Kidney tubule cell (primary cell): Measurements from ENCODE around the gene KIAA1549.

Experiments used
- DNase-seq: peaks from one replicate; pipeline ENCODE4 v3.0.0-alpha.2; 2018; ENCODE audit warnings: low spot score

The KIAA1549 gene

GRCh38 chr7:138852469-138852868 lies 128.7 kb downstream of the KIAA1549 start:
- no peak for DNase-seq

DNA sequence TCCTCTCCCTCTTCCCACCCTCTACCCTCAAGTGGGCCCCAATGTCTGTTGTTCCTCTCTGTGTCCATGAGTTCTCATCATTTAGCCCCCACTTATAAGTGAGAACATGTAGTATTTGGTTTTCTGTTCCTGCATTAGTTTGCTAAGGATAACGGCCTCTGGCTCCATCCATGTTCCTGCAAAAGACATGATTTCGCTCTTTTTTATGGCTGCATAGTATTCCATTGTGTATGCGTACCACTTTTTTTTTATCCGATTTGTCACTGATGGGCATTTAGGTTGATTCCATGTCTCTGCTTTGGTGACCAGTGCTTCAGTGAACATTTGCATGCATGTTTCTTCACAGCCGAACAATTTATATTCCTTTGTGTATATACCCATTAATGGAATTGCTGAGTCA lies 131.5 kb downstream of the KIAA1549 start:
- DNase-seq: no peak

GRCh38 chr7:138848056-138848980 lies 132.9 kb downstream of the KIAA1549 start:
- no peak for DNase-seq

DNA sequence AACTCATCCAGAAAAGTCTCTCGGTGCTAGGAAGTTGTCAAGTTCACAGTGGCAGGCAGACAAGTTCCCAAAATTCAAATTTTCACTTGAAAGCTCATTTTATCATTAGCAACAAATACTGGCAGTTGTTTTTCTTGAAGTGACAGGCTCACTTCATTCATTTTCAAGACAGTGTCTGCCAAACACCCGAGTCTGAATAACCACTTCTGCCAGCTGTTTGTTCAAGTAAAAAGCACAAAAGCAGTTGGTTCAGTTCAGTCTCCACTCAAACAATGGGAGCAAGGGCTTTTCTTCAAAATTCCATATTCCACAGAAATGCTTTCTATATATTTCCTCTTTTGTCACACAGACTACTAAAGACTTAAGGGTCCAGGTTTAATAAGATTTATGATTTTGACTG lies 135.5 kb downstream of the KIAA1549 start:
- no peak for DNase-seq

DNA sequence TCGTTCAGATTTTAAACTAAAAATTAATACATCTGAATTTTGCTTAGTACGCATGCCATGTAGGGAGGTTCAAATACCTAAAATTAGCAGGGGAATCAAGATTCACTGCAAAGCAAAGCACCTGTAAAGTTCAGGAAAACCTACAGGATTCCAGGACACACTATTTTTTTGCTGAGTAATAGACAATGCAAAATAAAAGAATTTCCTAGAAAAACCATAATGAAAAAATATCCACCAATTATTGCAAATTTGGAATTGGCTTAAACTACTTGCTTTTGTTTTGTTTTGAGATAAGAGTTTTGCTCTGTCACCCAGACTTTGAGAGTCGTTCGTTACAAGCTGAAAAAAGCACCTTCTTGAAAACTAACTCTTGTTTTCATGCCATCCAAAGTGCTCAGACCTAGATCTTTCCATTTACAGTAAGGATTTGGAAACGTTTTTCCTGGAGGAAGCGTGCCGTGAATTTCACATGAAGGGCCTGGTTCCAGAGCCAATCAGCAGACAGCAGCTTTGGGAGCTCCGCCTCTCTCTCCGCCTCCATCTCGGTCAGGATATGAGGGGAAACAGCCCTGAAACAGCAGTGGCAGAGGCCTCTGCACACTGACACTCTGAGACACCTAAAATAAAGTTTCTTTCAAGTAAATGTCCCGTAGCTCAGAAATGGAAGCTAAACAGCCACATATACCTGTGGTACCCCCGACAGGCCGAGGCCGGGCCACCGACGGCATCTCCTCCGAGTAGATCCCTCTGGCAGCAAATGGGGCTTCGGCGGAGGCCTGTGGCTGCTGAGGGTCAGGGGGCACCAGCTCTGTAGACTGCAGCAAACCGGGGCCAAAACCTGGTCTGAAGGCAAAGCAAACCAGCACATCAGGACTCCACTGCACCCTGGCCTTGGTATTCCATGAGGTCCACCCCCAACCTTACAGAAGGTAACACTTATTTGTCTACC lies 137.3 kb downstream of the KIAA1549 start:
- no peak for DNase-seq

- DNase-seq: peak; percentile 72
These were observed 139.1 kb downstream of the KIAA1549 start for GRCh38 chr7:138842111-138842510.

DNA sequence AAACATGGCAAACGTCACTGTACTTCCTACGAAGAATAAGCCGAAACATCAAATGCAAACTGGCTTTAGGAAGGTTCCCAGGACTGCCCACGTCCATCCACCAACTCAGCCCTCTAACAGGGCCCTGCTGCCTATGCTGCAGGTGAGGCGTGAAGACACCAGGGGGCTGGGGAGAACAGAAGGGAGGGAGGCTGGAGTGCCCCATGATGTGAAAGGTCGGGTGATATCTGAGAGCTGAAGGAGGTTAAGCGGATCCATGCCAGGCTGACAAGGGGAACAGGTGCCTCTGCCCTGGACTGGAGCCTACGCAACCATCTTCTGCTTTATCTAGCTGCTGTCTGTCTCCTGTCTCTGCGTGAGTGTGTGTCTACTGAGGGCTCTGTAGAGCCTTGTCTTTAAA lies 143.0 kb downstream of the KIAA1549 start:
- DNase-seq: no peak

- no peak for DNase-seq
These were observed 143.6 kb downstream of the KIAA1549 start for GRCh38 chr7:138837627-138838026.

DNA sequence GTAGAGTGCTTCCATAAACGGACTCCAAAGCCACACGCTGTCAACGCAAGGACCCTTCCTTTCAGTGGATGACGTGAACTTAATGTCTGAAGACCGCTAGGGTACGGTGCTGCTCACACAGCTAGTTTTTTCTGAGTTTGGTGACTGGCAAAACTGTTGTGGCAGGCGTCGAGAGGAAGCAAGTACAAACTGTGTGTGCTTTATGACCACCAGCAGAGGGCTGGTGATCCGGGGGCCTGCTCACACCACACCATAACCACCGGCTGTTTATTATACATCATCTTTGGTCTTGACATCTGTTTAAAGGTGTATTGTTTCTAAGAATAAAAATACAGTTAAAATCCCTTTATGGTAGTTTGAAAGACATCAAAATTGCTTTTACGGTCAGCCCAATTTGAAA lies 146.1 kb downstream of the KIAA1549 start:
- DNase-seq: no peak

- no peak for DNase-seq
These were observed 146.6 kb downstream of the KIAA1549 start for GRCh38 chr7:138834583-138834982.

GRCh38 chr7:138833596-138833995 lies 147.6 kb downstream of the KIAA1549 start:
- no peak for DNase-seq

DNA sequence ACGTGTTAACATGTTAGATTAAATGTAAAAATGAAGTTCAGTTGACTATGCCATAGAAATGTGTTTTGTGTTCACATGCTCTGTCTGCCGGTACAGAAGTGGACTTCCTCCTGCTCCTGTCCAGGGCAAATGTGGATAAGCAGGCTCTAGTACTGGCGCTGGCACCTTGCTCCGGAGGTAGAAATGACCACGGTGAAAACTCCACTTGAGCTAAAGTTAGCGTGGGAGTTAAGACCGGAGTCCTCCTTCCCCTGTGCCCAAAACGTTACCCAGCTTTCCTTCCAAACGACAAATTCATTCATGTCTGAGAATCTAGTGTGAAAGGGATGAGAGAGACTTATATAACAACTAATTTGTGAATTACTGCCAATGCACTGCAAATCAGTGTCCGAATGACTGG lies 148.2 kb downstream of the KIAA1549 start:
- no peak for DNase-seq

DNA sequence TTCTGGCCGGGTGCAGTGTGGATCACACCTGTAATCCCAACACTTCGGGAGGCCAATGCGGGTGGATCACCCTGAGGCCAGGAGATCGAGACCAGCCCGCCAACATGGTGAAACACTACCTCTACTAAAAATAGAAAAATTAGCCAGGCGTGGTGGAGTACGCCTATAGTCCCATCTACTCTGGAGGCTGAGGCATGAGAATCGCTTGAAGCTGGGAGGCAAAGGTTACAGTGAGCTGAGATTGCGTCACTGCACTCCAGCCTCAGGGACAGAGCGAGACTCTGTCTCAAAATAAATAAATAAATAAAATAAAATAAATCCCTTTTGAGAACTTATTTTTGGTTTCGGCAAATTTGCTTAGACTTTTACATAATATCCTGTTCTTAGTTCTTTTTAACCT lies 151.9 kb downstream of the KIAA1549 start:
- no peak for DNase-seq

- DNase-seq: no peak
These were observed 152.9 kb downstream of the KIAA1549 start for GRCh38 chr7:138828302-138828701.

GRCh38 chr7:138825049-138825721 lies 156.0 kb downstream of the KIAA1549 start:
- DNase-seq: no peak

DNA sequence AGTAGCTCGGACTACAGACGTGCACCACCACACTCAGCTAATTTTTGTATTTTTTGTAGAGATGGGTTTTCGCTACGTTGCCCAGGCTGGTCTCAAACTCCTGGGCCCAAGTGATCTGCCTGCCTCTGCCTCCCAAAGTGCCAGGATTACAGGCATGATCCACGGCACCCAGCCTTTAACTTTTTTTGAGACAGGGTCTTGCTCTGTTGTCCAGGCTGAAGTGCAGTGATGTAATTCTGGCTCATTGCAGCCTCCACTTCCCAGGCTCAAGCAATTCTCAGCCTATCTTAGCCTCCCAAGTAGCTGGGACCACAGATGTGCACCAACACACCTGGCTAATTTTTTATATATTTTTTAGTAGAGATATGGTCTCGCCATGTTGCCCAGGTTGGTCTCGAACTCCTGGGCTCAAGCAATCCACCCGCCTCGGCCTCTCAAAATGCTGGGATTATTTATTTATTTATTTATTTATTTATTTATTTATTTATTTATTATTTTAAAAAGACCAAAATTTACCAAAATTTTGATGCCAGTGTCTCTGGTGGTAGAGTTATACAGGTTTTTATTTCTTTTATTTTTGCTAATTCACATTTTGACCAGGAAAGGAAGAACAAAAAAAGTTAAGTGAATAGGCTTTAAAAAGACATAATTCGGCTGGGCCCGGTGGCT lies 158.2 kb downstream of the KIAA1549 start:
- DNase-seq: no peak

DNA sequence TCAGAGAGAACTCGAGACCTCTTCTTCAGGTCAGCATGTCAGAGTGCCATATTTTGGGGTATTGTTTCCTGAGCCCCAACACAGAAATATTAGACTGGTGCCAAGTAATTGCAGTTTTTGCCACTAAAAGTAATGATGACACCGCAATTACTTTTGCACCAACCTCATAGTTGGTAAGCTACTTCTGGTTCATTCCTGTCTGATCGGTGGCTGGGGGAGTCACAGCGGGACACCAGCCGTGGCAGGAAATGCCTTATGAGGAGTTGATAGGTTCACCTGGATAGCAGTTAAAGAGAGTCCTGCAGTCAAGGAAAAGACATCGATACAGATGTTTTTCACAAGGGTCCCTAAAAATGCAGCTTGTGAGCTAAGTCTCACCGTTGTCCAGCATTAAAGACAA lies 159.3 kb downstream of the KIAA1549 start:
- no peak for DNase-seq

DNA sequence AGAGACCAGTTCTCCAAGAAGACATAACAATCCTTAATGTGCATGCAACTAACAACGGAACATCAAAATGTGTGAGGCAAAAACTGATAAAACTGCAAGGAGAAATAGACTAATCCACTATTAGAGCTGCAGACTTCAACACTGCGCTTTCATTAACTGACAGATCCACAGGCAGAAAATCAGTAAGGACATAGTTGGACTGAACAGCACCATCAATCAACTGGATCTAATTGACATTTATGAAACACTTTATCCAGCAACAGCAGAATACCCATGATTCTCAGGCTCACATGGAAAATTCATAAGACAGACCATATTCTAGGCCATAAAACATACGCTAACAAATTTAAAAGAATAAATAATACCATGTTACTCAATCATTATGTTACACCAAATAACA lies 161.6 kb downstream of the KIAA1549 start:
- DNase-seq: no peak

GRCh38 chr7:138816650-138817049 lies 164.5 kb downstream of the KIAA1549 start:
- no peak for DNase-seq

DNA sequence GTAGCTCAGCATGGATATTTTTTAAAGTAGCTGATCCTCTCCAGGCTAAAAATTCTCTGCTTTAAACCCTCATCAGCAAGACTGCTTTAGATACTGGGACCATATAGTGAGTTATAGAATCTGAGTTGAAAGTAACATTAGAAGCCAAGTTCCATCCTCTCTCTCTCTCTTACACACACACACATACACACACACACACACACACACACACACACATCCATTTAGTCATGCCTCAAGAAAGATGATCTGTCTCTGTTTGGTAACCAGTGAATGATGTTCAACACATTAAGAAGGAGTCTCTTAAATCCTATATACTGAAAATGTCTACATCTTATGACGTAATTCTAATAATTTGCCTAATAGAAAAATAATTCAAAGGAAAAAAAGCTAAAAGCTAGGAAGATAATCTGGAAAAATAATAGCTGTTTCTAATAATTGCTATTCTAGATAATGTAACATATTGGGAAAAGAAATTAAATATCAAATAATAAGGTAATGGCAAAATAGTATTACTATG lies 166.3 kb downstream of the KIAA1549 start:
- DNase-seq: peak; percentile 33

DNA sequence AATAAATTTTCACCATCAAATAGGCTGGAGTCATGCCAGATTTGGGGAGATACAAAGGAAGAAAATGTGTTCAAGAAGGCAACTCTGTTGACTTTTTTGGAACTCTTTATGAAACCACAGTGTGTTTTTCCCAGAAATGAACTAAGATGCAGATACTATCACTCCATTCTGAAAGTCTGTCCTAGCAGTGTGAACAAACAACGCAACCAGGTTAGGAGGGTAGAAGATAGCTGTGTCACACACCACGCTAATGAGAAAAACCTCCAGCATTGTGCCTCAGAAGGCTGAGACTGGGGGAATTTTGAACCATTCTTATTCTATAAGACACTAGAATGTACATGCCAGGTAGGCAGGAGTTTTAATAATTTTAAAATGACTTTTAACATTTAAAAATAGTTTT lies 167.2 kb downstream of the KIAA1549 start:
- no peak for DNase-seq
